ENCODE results near the gene SALL4.

The SALL4 gene

GRCh38 chr20:51799401-51799860, 2.9 kb downstream of the SALL4 start:
- in situ Hi-C loops (cut with HindIII; ENCODE audit: low sequenced_read_pairs) = no loop called here
- TF ChIP-seq, protein P1, sequence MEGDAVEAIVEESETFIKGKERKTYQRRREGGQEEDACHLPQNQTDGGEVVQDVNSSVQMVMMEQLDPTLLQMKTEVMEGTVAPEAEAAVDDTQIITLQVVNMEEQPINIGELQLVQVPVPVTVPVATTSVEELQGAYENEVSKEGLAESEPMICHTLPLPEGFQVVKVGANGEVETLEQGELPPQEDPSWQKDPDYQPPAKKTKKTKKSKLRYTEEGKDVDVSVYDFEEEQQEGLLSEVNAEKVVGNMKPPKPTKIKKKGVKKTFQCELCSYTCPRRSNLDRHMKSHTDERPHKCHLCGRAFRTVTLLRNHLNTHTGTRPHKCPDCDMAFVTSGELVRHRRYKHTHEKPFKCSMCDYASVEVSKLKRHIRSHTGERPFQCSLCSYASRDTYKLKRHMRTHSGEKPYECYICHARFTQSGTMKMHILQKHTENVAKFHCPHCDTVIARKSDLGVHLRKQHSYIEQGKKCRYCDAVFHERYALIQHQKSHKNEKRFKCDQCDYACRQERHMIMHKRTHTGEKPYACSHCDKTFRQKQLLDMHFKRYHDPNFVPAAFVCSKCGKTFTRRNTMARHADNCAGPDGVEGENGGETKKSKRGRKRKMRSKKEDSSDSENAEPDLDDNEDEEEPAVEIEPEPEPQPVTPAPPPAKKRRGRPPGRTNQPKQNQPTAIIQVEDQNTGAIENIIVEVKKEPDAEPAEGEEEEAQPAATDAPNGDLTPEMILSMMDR (IDR thresholded peaks at IDR 0.05; ENCODE audit: low read depth, low read length, missing control alignments) = no peak
- H3K4me3 ChIP-seq (ENCODE audit: low read depth, low read length) = no peak overlapping the region
- no peak for DNase-seq (ENCODE audit: low read depth)

GRCh38 chr20:51797357-51798025, 4.8 kb downstream of the SALL4 start:
- in situ Hi-C loops (cut with HindIII; ENCODE audit: low sequenced_read_pairs) = no loop called here
- peak; percentile 8 for DNase-seq (ENCODE audit: low read depth)
- TF ChIP-seq, protein P1 (IDR thresholded peaks at IDR 0.05; ENCODE audit: low read depth, low read length, missing control alignments) = no peak
- no peak overlapping the region for H3K4me3 ChIP-seq (ENCODE audit: low read depth, low read length)

DNA sequence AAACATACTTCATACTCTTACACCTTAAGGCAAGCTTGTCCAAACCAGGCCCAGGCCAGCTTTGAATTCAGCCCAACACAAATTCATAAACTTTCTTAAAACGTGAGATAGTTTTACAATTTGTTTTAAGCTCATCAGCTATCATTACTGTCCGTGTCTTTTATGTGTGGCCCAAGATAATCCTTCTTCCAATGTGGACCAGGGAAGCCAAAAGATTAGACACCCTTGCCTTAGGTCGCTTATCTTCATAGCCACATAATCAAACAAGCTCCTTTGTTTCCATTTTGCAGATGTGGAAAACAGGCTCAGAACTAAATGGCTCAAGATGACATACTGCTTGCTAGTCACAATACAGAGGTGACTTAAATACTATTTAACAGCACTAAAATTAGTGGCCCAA, 6.0 kb downstream of the SALL4 start:
- in situ Hi-C loops (cut with HindIII; ENCODE audit: low sequenced_read_pairs) = no loop called here
- TF ChIP-seq, protein P1 (IDR thresholded peaks at IDR 0.05; ENCODE audit: low read depth, low read length, missing control alignments) = no peak
- no peak for DNase-seq (ENCODE audit: low read depth)
- H3K4me3 ChIP-seq (ENCODE audit: low read depth, low read length) = no peak overlapping the region

- no peak for DNase-seq (ENCODE audit: low read depth)
- no peak overlapping the region for H3K4me3 ChIP-seq (ENCODE audit: low read depth, low read length)
- in situ Hi-C loops (cut with HindIII; ENCODE audit: low sequenced_read_pairs) = no loop called here
- TF ChIP-seq, protein P1 (IDR thresholded peaks at IDR 0.05; ENCODE audit: low read depth, low read length, missing control alignments) = no peak
Measured at GRCh38 chr20:51792960-51793359, 9.4 kb downstream of the SALL4 start.

DNA sequence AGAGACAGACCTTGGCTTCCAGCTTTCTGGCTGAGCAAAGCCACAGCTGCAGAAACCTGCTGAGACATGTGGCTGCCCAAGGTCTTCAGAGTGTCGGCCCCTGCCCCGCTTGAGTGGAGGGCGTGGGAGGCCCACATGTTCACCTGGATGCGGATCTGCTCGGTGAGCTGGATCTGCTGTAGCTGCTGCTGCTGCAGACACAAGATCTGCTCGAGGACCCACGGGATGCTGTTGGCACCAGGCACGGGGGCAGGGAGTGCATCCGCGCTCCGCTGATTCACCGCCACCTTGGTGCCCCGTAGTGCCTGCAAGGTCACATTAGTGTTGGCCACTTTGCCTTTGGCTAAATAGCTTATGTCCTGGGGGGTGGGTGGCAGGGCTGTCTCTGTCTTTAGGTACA, 10.7 kb downstream of the SALL4 start:
- DNase-seq (ENCODE audit: low read depth) = no peak
- in situ Hi-C loops (cut with HindIII; ENCODE audit: low sequenced_read_pairs) = no loop called here
- TF ChIP-seq, protein P1 (IDR thresholded peaks at IDR 0.05; ENCODE audit: low read depth, low read length, missing control alignments) = no peak
- no peak overlapping the region for H3K4me3 ChIP-seq (ENCODE audit: low read depth, low read length)

DNA sequence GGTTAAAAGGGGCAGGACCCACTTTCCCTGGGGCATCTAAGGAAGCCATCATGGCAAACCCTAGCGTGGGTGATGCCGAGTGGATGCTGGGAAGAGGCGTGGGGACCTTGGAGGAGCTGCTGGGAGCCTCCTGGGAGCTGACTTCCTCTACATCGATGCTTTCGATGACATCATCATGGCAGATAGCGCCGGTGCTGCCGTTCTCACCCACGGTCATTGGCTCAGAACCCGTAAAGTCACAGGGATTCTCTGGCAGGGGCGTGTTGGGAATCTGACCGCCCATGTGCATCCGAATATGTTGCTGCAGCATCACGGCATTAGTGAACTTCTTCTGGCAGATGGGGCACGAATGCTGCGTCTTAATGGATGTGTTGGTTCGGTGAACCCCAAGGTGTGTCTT, 12.1 kb downstream of the SALL4 start:
- in situ Hi-C loops (cut with HindIII; ENCODE audit: low sequenced_read_pairs) = no loop called here
- no peak overlapping the region for H3K4me3 ChIP-seq (ENCODE audit: low read depth, low read length)
- TF ChIP-seq, protein P1 (IDR thresholded peaks at IDR 0.05; ENCODE audit: low read depth, low read length, missing control alignments) = no peak
- no peak for DNase-seq (ENCODE audit: low read depth)
